Measurements from ENCODE around the gene OMP.

GRCh38 chr11:77147036-77147315, 44.3 kb downstream of the OMP start:
- TF ChIP-seq L3MBTL2 (conservative IDR thresholded peaks at IDR 0.05) (no peak), FOXK2 (IDR thresholded peaks at IDR 0.05) (no peak), SP1 (IDR thresholded peaks at IDR 0.05) (no peak), LEF1 (IDR thresholded peaks at IDR 0.05; ENCODE audit: borderline replicate concordance) (no peak), BHLHE40 (IDR thresholded peaks at IDR 0.05; ENCODE audit: borderline replicate concordance) (no peak), FOXA1 (IDR thresholded peaks at IDR 0.05) (no peak)

All from HEK293T (cell line).